PC-3 (cell line): Measurements from ENCODE around the gene HBS1L.

Experiments used
- EZH2 ChIP-seq: fragments of 300-600 bp; sonication (generic); IDR thresholded peaks from one replicate; pipeline ENCODE4 v1.6.1; 2017; ENCODE audit warnings: antibody characterized with exemption, mild to moderate bottlenecking, low read length; ENCODE audit not compliant: unreplicated experiment
- TF ChIP-seq, protein P1 (sequence below): fragments of 300-600 bp; sonication (generic); conservative IDR thresholded peaks from 2 replicates; pipeline ENCODE4 v1.5.1; 2017; ENCODE audit warnings: antibody characterized with exemption, low read depth, mild to moderate bottlenecking, low read length

- TF ChIP-seq, protein P1, sequence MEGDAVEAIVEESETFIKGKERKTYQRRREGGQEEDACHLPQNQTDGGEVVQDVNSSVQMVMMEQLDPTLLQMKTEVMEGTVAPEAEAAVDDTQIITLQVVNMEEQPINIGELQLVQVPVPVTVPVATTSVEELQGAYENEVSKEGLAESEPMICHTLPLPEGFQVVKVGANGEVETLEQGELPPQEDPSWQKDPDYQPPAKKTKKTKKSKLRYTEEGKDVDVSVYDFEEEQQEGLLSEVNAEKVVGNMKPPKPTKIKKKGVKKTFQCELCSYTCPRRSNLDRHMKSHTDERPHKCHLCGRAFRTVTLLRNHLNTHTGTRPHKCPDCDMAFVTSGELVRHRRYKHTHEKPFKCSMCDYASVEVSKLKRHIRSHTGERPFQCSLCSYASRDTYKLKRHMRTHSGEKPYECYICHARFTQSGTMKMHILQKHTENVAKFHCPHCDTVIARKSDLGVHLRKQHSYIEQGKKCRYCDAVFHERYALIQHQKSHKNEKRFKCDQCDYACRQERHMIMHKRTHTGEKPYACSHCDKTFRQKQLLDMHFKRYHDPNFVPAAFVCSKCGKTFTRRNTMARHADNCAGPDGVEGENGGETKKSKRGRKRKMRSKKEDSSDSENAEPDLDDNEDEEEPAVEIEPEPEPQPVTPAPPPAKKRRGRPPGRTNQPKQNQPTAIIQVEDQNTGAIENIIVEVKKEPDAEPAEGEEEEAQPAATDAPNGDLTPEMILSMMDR, result no peak
- no peak for TF ChIP-seq EZH2
Observed at GRCh38 chr6:135056632-135057031, 2.0 kb upstream of the HBS1L start.
